ENCODE results near the gene KRTAP10-10. TPM values are rescaled to one million over a fixed set of nuclear protein-coding genes. Genes with fewer than 3 reads are reported as not detected.
"Not testable (repeated sequence)": the region's sequence is repeated elsewhere in the genome, so short reads cannot be mapped to it uniquely, and the experiment has no call there.

The KRTAP10-10 gene
- total RNA-seq, 4 donors from 2014 or later = 3.3 to 8.0 TPM; not detected in 2

- no peak for DNase-seq (ENCODE audit: low spot score in 2 of 2)
- WGBS = 82% methylated on average over 11 of the region's 11 CpGs
- TF ChIP-seq EP300 (IDR thresholded peaks at IDR 0.05) (no peak), POLR2A (IDR thresholded peaks at IDR 0.05) (no peak), POLR2AphosphoS5 (IDR thresholded peaks at IDR 0.05) (no peak)
- TF ChIP-seq, protein P1, sequence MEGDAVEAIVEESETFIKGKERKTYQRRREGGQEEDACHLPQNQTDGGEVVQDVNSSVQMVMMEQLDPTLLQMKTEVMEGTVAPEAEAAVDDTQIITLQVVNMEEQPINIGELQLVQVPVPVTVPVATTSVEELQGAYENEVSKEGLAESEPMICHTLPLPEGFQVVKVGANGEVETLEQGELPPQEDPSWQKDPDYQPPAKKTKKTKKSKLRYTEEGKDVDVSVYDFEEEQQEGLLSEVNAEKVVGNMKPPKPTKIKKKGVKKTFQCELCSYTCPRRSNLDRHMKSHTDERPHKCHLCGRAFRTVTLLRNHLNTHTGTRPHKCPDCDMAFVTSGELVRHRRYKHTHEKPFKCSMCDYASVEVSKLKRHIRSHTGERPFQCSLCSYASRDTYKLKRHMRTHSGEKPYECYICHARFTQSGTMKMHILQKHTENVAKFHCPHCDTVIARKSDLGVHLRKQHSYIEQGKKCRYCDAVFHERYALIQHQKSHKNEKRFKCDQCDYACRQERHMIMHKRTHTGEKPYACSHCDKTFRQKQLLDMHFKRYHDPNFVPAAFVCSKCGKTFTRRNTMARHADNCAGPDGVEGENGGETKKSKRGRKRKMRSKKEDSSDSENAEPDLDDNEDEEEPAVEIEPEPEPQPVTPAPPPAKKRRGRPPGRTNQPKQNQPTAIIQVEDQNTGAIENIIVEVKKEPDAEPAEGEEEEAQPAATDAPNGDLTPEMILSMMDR (IDR thresholded peaks at IDR 0.05) = no peak
Measured at GRCh38 chr21:44598061-44598460, 39.1 kb upstream of the KRTAP10-10 start.

GRCh38 chr21:44599264-44600029, 37.7 kb upstream of the KRTAP10-10 start:
- Histone ChIP-seq H3K9me3 (no peaks in the 10 kb centered on the region), H3K4me3 (no peak overlapping the region), H3K27me3 (peaks cover 46% of the 10 kb centered on the region), H3K4me1 (no peaks in the 10 kb centered on the region), H3K36me3 (no peaks in the 10 kb centered on the region), H3K27ac (no peak overlapping the region)
- TF ChIP-seq POLR2A (IDR thresholded peaks at IDR 0.05) (no peak), POLR2AphosphoS5 (IDR thresholded peaks at IDR 0.05) (no peak), EP300 (IDR thresholded peaks at IDR 0.05) (no peak)
- TF ChIP-seq, protein P1 (IDR thresholded peaks at IDR 0.05) = no peak
- WGBS = 88% methylated on average over 8 of the region's 8 CpGs
- DNase-seq (ENCODE audit: low spot score in 2 of 2) = peak in 1 of 2 donors; percentile 65

More at GRCh38 chr21:44598061-44598460, 39.1 kb upstream of the KRTAP10-10 start:
- no peaks in the 10 kb centered on the region for H3K9me3 ChIP-seq
- no peak overlapping the region for H3K27ac ChIP-seq
- H3K27me3 ChIP-seq = peaks cover 36% of the 10 kb centered on the region
- no peak overlapping the region for H3K4me3 ChIP-seq
- no peaks in the 10 kb centered on the region for H3K4me1 ChIP-seq
- no peaks in the 10 kb centered on the region for H3K36me3 ChIP-seq

DNA sequence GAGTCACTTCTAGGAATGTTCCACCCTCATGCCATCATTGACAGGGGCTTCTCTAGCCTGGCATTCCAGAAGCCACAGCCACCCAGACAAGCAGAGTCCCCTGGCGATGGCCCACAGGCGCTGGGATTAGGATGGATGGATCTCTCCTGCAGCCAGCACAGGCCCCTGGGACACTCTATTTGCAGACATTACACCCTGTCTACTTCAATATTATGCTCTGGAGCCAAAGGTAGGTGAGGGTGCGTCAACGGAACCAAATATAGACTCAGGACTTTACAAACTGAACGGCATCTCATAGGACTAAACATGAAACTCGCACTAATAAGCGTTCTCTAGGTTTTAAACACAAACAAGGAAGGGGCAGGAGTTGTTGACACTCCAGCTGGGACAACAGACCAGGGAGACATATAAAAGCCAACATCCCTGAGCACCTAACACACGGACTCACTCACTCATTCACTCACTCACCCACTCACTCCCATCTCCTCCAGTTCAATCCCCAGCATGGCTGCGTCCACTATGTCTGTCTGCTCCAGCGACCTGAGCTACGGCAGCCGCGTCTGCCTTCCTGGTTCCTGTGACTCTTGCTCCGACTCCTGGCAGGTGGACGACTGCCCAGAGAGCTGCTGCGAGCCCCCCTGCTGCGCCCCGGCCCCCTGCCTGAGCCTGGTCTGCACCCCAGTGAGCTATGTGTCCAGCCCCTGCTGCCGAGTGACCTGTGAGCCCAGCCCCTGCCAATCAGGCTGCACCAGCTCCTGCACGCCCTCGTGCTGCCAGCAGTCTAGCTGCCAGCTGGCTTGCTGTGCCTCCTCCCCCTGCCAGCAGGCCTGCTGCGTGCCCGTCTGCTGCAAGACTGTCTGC, 36.8 kb upstream of the KRTAP10-10 start, which contains the start of gene KRTAP10-7:
Gene KRTAP10-7, plus strand, starts transcription at position 480 of the 861 bp plus-strand sequence. Its CDS starts 25 bp downstream, at position 505.
- H3K9me3 ChIP-seq; DNase-seq (ENCODE audit: low spot score in 2 of 2); H3K36me3 ChIP-seq; H3K4me1 ChIP-seq; H3K4me3 ChIP-seq; H3K27ac ChIP-seq: not testable (repeated sequence)
- H3K27me3 ChIP-seq = peaks cover 46% of the 10 kb centered on the region
- 80% methylated on average over 19 of the region's 23 CpGs for WGBS

- not testable (repeated sequence) for H3K4me3 ChIP-seq; DNase-seq (ENCODE audit: low spot score in 2 of 2); H3K27ac ChIP-seq; H3K36me3 ChIP-seq; H3K9me3 ChIP-seq; H3K4me1 ChIP-seq
- WGBS = 63% methylated on average over 4 of the region's 10 CpGs
- H3K27me3 ChIP-seq = peaks cover 46% of the 10 kb centered on the region
Measured at GRCh38 chr21:44601091-44601490, 36.1 kb upstream of the KRTAP10-10 start.

DNA sequence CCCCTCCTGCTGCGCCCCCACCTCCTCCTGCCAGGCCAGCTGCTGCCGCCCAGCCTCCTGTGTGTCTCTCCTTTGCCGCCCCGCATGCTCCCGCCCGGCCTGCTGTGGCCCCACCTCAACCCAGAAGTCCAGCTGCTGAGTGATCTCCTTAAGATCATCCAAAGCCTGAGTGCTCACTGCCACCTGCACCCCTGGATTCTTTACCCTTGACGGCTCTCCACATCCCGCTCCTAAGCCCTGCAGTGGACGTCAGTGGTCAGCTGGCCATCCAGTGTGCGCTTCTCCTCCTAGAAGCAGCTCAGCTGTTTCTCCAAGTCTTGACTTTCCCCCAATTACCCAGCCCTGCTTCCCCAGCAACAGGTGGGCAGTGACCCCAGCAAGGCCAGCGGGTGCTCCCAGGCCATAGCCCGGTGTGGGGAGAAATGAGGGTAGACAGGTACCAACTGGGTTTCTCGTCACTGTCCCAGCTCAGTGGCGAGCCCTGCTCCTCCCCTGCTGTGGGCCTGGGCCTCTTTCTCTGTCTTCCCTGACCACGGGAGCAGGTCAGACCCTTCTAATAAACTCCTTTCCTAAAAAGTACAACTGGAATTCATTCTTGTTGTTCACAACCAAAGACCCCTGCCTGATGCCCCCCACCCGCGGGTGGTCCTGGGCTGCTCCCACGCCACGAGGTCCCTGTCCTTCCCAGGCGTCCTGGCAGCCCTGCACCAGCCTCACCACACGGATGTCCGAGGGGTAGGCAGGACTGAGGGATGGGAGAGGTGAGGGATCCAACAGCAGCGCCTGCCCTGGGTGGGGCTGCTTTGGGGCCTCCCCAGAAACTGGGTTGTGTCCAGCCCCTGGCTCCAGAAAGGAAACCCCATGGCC, 35.3 kb upstream of the KRTAP10-10 start:
- WGBS = 85% methylated on average over 21 of the region's 23 CpGs
- DNase-seq (ENCODE audit: low spot score in 2 of 2) = peak in 1 of 2 donors; percentile 35
- peaks cover 45% of the 10 kb centered on the region for H3K27me3 ChIP-seq

More for the DNA sequence above, 35.3 kb upstream of the KRTAP10-10 start:
- H3K4me1 ChIP-seq = no peaks in the 10 kb centered on the region
- no peak overlapping the region for H3K4me3 ChIP-seq
- no peak overlapping the region for H3K27ac ChIP-seq
- no peaks in the 10 kb centered on the region for H3K9me3 ChIP-seq
- H3K36me3 ChIP-seq = no peaks in the 10 kb centered on the region
- TF ChIP-seq POLR2A (IDR thresholded peaks at IDR 0.05) (no peak), EP300 (IDR thresholded peaks at IDR 0.05) (no peak), POLR2AphosphoS5 (IDR thresholded peaks at IDR 0.05) (no peak)
- TF ChIP-seq, protein P1 (IDR thresholded peaks at IDR 0.05) = no peak
